Esophagus muscularis mucosa (tissue), 4 donors: ENCODE measurements around the gene MOB3B. TPM values are rescaled to one million over a fixed set of nuclear protein-coding genes. Genes with fewer than 3 reads are reported as not detected.

ENCODE experiments used
- DNase-seq: peaks from one replicate; pipeline ENCODE4 v3.0.0-alpha.2; 2017; ENCODE audit errors: extremely low spot score
- H3K27ac ChIP-seq, 4 donors: fragments of 200-600 bp; sonication (generic); replicated peaks in 1 of 4; 1 replicate in 3 of 4; 2 replicates in 1 of 4; pipeline ENCODE4 v1.5.1; 2016 to 2019; ENCODE audit warnings: mild to moderate bottlenecking in 1 of 4
- H3K27me3 ChIP-seq, 4 donors: fragments of 200-600 bp; sonication (generic); one replicate each; pipeline versions ENCODE4 v1.5.1 to v1.6.0; 2016 to 2019
- H3K36me3 ChIP-seq, 4 donors: fragments of 200-600 bp; sonication (generic); one replicate each; pipeline ENCODE4 v1.5.1; 2016 to 2019
- H3K4me1 ChIP-seq, 4 donors: fragments of 200-600 bp; sonication (generic); one replicate each; pipeline ENCODE4 v1.5.1; 2016 to 2019
- H3K4me3 ChIP-seq, 4 donors: fragments of 200-600 bp; sonication (generic); 1 replicate in 2 of 4; 2 replicates in 2 of 4; pipeline ENCODE4 v1.5.1; 2016 to 2019; ENCODE audit warnings: mild to moderate bottlenecking in 4 of 4, moderate library complexity in 1 of 4
- H3K9me3 ChIP-seq, 4 donors: fragments of 200-600 bp; sonication (generic); 1 replicate in 3 of 4; 2 replicates in 1 of 4; pipeline ENCODE4 v1.5.1; 2016 to 2019
- CTCF ChIP-seq, 3 experiments: fragments of 200-600 bp in 2 of 3; fragments of 450-650 bp in 1 of 3; sonication (generic) in 2 of 3; IDR thresholded peaks; one replicate each; pipeline ENCODE4 v1.5.1; 2017 to 2019; ENCODE audit warnings: antibody characterized with exemption in 3 of 3, mild to moderate bottlenecking in 2 of 3, moderate library complexity in 1 of 3
- EP300 ChIP-seq: sonication (generic); formaldehyde crosslinking; IDR thresholded peaks from one replicate; pipeline ENCODE4 v1.6.1; 2017; ENCODE audit warnings: antibody characterized with exemption
- POLR2A ChIP-seq: fragments of 450-650 bp; IDR thresholded peaks from one replicate; pipeline ENCODE4 v1.6.1; 2017; ENCODE audit warnings: antibody characterized with exemption, moderate library complexity, mild to moderate bottlenecking, low read depth
- POLR2AphosphoS5 ChIP-seq, 2 donors: sonication (generic); formaldehyde crosslinking; IDR thresholded peaks; one replicate each; pipeline ENCODE4 v1.6.1; 2017; ENCODE audit warnings: antibody characterized with exemption in 2 of 2
- WGBS: methylation state at CpG from one replicate; pipeline ENCODE4 v1.1.5; 2018; 5-methylcytosine and 5-hydroxymethylcytosine counted together
- intact Hi-C: fragments of 100-400 bp; cut with DNase I; formaldehyde crosslinking; loops from one replicate; pipeline ENCODE4 v1.15.1; 2023
- total RNA-seq, 4 donors: library from RNA; depleted of rRNA; stranded (reverse); fragments of >200 nt; gene quantifications; one replicate each; pipeline versions ENCODE4 v1.1.0 to v1.2.1, GENCODE V29; 2016

Gene MOB3B
- total RNA-seq, 4 donors from 2014 or later = 7.6 to 11.6 (median 9.5) TPM

GRCh38 chr9:27382308-27382707 lies 147.3 kb downstream of the MOB3B start:
- Histone ChIP-seq H3K36me3 (no peaks in the 10 kb centered on the region), H3K27ac (no peak overlapping the region), H3K4me1 (peaks cover 3 to 37% (median 32%) of the 10 kb centered on the region in 4 donors), H3K9me3 (no peaks in the 10 kb centered on the region), H3K27me3 (no peaks in the 10 kb centered on the region), H3K4me3 (no peak overlapping the region)
- no peak for DNase-seq
- 62% methylated on average over 4 of the region's 4 CpGs for WGBS
- no peak for TF ChIP-seq CTCF (IDR thresholded peaks at IDR 0.05)
- intact Hi-C loops = no loop called here

GRCh38 chr9:27379311-27380251 lies 150.0 kb downstream of the MOB3B start:
- TF ChIP-seq CTCF (IDR thresholded peaks at IDR 0.05) = no peak
- TF ChIP-seq POLR2A = no peak
- TF ChIP-seq EP300 = no peak
- TF ChIP-seq POLR2AphosphoS5 (IDR thresholded peaks at IDR 0.05) = no peak
- intact Hi-C loops = no loop called here
- no peak overlapping the region for H3K27ac ChIP-seq
- 81% methylated on average over 8 of the region's 8 CpGs for WGBS
- H3K4me1 ChIP-seq = peaks cover 0 to 10% (median 8%) of the 10 kb centered on the region in 4 donors
- no peaks in the 10 kb centered on the region for H3K9me3 ChIP-seq
- no peak for DNase-seq
- no peaks in the 10 kb centered on the region for H3K36me3 ChIP-seq
- no peak overlapping the region for H3K4me3 ChIP-seq
- no peaks in the 10 kb centered on the region for H3K27me3 ChIP-seq

GRCh38 chr9:27377811-27378456 lies 151.7 kb downstream of the MOB3B start:
- H3K27me3 ChIP-seq = no peaks in the 10 kb centered on the region
- intact Hi-C loops = no loop called here
- H3K4me3 ChIP-seq = no peak overlapping the region
- 64% methylated on average over 1 of the region's 1 CpG for WGBS
- H3K36me3 ChIP-seq = no peaks in the 10 kb centered on the region
- TF ChIP-seq EP300 = no peak
- no peak for TF ChIP-seq POLR2AphosphoS5 (IDR thresholded peaks at IDR 0.05)
- TF ChIP-seq CTCF (IDR thresholded peaks at IDR 0.05) = no peak
- no peak for TF ChIP-seq POLR2A
- H3K27ac ChIP-seq = no peak overlapping the region
- no peaks in the 10 kb centered on the region for H3K9me3 ChIP-seq
- no peak for DNase-seq
- H3K4me1 ChIP-seq = no peaks in the 10 kb centered on the region

- intact Hi-C loops = no loop called here
- Histone ChIP-seq H3K36me3 (no peaks in the 10 kb centered on the region), H3K27me3 (no peaks in the 10 kb centered on the region), H3K27ac (no peak overlapping the region), H3K4me1 (no peaks in the 10 kb centered on the region), H3K9me3 (no peaks in the 10 kb centered on the region), H3K4me3 (no peak overlapping the region)
- 65% methylated on average over 8 of the region's 8 CpGs for WGBS
- TF ChIP-seq POLR2A (no peak), EP300 (no peak), CTCF (IDR thresholded peaks at IDR 0.05) (no peak), POLR2AphosphoS5 (IDR thresholded peaks at IDR 0.05) (no peak)
- no peak for DNase-seq
These were observed 152.3 kb downstream of the MOB3B start for GRCh38 chr9:27377147-27377807.
